B cell (primary cell): ENCODE measurements around the gene ARIH2. TPM values are rescaled to one million over a fixed set of nuclear protein-coding genes. Genes with fewer than 3 reads are reported as not detected.

Source experiments
- ATAC-seq: fragments of 200-7000 bp; cut with Tn5 transposase; one replicate; pipeline ENCODE4 v1.10.0; 2021; ENCODE audit warnings: low read depth, mild to moderate bottlenecking, moderate number of reproducible peaks, moderate library complexity
- CTCF ChIA-PET: fragments of 350-600 bp; sonication (Branson Sonifier 250); formaldehyde crosslinking; loops from one replicate; lab custom pipeline; 2021; ENCODE audit warnings: antibody characterized with exemption, inconsistent platforms; lab: Charles Lee
- POLR2A ChIA-PET: fragments of 350-600 bp; sonication (Branson Sonifier 250); formaldehyde crosslinking; loops from one replicate; lab custom pipeline; 2021; ENCODE audit warnings: antibody characterized with exemption; lab: Charles Lee
- DNase-seq: peaks from one replicate; pipeline ENCODE4 v3.0.0; 2013
- H2AFZ ChIP-seq: 2 replicates; pipeline ENCODE4 v1.6.1; 2012; ENCODE audit warnings: mild to moderate bottlenecking, low read depth, low read length; ENCODE audit not compliant: insufficient read depth, poor library complexity, severe bottlenecking
- H3K27ac ChIP-seq, 2 donors: 1 replicate in 1 of 2; 2 replicates in 1 of 2; pipeline ENCODE4 v1.5.1; 2012 to 2013; ENCODE audit warnings: low read length in 2 of 2, mild to moderate bottlenecking in 2 of 2, moderate library complexity in 1 of 2
- H3K27me3 ChIP-seq, 4 experiments: fragments of 200-600 bp in 1 of 4; sonication (generic) in 1 of 4; replicated peaks in 1 of 4; 1 replicate in 2 of 4; 2 replicates in 2 of 4; pipeline versions ENCODE4 v1.6.1 to v1.7.0; 2013 to 2016; ENCODE audit warnings: low read length in 3 of 4, mild to moderate bottlenecking in 2 of 4, mixed read lengths in 1 of 4, moderate library complexity in 1 of 4; ENCODE audit not compliant: insufficient read depth in 4 of 4, control insufficient read depth in 3 of 4; ENCODE audit errors: control extremely low read depth in 1 of 4
- H3K36me3 ChIP-seq, 2 experiments: replicated peaks in 1 of 2; 1 replicate in 1 of 2; 2 replicates in 1 of 2; pipeline versions ENCODE4 v1.6.1 to v1.7.1; 2013; ENCODE audit warnings: low read length in 1 of 2; ENCODE audit not compliant: insufficient read depth in 2 of 2, control insufficient read depth in 1 of 2; ENCODE audit errors: control extremely low read depth in 1 of 2, extremely low read depth in 1 of 2
- H3K4me1 ChIP-seq, 2 donors: fragments of 200-600 bp in 1 of 2; sonication (generic) in 1 of 2; 1 replicate in 1 of 2; 2 replicates in 1 of 2; pipeline versions ENCODE4 v1.5.1 to v1.6.1; 2013 to 2017; ENCODE audit warnings: low read length in 2 of 2; ENCODE audit not compliant: control insufficient read depth in 2 of 2, insufficient read depth in 2 of 2
- H3K4me2 ChIP-seq: replicated peaks from 2 replicates; pipeline ENCODE3; 2012; ENCODE audit warnings: mild to moderate bottlenecking, low read depth, low read length; ENCODE audit not compliant: poor library complexity, severe bottlenecking
- H3K4me3 ChIP-seq, 5 experiments: fragments of 200-600 bp in 1 of 5; sonication (generic) in 1 of 5; 1 replicate in 3 of 5; 2 replicates in 2 of 5; pipeline versions ENCODE4 v1.5.1 to v1.7.0; 2011 to 2016; ENCODE audit warnings: low read length in 4 of 5, mild to moderate bottlenecking in 4 of 5, low read depth in 2 of 5, control low read depth in 1 of 5, moderate library complexity in 1 of 5; ENCODE audit not compliant: insufficient read depth in 1 of 5; ENCODE audit errors: control extremely low read depth in 1 of 5, extremely low read depth in 1 of 5
- H3K79me2 ChIP-seq: fragments of 200-600 bp; sonication (generic); one replicate; pipeline ENCODE4 v1.6.0; 2016; ENCODE audit warnings: low read length; ENCODE audit not compliant: control insufficient read depth, insufficient read depth
- H3K9ac ChIP-seq: fragments of 200-600 bp; sonication (generic); 2 replicates; pipeline ENCODE4 v1.6.1; 2017; ENCODE audit warnings: mild to moderate bottlenecking, low read length, moderate library complexity
- H3K9me3 ChIP-seq, 3 donors: one replicate each; pipeline versions ENCODE4 v1.6.1 to v1.7.1; 2013; ENCODE audit warnings: low read length in 2 of 3; ENCODE audit not compliant: control insufficient read depth in 2 of 3, insufficient read depth in 1 of 3; ENCODE audit errors: control extremely low read depth in 1 of 3
- H4K20me1 ChIP-seq: 2 replicates; pipeline ENCODE4 v1.6.0; 2012; ENCODE audit warnings: mild to moderate bottlenecking, low read length; ENCODE audit not compliant: insufficient read depth, control insufficient read depth, poor library complexity, severe bottlenecking
- H3K27ac Mint-ChIP-seq: one replicate; pipeline ENCODE4 v1.8.0; 2021; ENCODE audit warnings: mixed read lengths
- H3K27me3 Mint-ChIP-seq: one replicate; pipeline ENCODE4 v1.8.0; 2021; ENCODE audit warnings: mixed read lengths
- H3K4me1 Mint-ChIP-seq: one replicate; pipeline ENCODE4 v1.8.0; 2021; ENCODE audit warnings: mixed read lengths
- H3K4me3 Mint-ChIP-seq: one replicate; pipeline ENCODE4 v1.8.0; 2021; ENCODE audit warnings: mixed read lengths
- H3K9me3 Mint-ChIP-seq: one replicate; pipeline ENCODE4 v1.8.0; 2022; ENCODE audit warnings: mixed read lengths; ENCODE audit not compliant: insufficient read depth
- EZH2 ChIP-seq: IDR thresholded peaks from 2 replicates; pipeline ENCODE4 v1.6.1; 2012; ENCODE audit warnings: borderline replicate concordance, low read depth, mild to moderate bottlenecking, moderate library complexity, low read length; ENCODE audit not compliant: insufficient read depth, poor library complexity, severe bottlenecking
- WGBS: methylation state at CpG from one replicate; pipeline ENCODE4 v1.1.5; 2013; ENCODE audit warnings: missing lambda C conversion rate; ENCODE audit not compliant: insufficient coverage; 5-methylcytosine and 5-hydroxymethylcytosine counted together
- intact Hi-C: fragments of 100-400 bp; cut with micrococcal nuclease; formaldehyde crosslinking; loops from one replicate; pipeline ENCODE4 v1.10.0; 2022
- polyA plus RNA-seq: library from polyadenylated mRNA; depleted of rRNA; stranded (reverse); fragments of >200 nt; gene quantifications from 2 replicates; pipeline ENCODE4 v1.2.3, GENCODE V29; 2012
- total RNA-seq, 2 donors: library from RNA; stranded (reverse); fragments of 120-200 nt in 1 of 2; gene quantifications; 1 replicate in 1 of 2; 2 replicates in 1 of 2; pipeline versions ENCODE4 v1.2.3 to v1.2.4, GENCODE V29; 2013 to 2022
- TF ChIP-seq, protein P1 (sequence below): fragments of 200-600 bp; IDR thresholded peaks from one replicate; pipeline ENCODE4 v1.8.0; 2022; ENCODE audit warnings: antibody characterized with exemption, mild to moderate bottlenecking

Gene ARIH2
- total and polyA plus RNA-seq, 2 donors (not counting 1 experiment from before 2014, with no cell fraction given): 114 to 148 TPM

DNA sequence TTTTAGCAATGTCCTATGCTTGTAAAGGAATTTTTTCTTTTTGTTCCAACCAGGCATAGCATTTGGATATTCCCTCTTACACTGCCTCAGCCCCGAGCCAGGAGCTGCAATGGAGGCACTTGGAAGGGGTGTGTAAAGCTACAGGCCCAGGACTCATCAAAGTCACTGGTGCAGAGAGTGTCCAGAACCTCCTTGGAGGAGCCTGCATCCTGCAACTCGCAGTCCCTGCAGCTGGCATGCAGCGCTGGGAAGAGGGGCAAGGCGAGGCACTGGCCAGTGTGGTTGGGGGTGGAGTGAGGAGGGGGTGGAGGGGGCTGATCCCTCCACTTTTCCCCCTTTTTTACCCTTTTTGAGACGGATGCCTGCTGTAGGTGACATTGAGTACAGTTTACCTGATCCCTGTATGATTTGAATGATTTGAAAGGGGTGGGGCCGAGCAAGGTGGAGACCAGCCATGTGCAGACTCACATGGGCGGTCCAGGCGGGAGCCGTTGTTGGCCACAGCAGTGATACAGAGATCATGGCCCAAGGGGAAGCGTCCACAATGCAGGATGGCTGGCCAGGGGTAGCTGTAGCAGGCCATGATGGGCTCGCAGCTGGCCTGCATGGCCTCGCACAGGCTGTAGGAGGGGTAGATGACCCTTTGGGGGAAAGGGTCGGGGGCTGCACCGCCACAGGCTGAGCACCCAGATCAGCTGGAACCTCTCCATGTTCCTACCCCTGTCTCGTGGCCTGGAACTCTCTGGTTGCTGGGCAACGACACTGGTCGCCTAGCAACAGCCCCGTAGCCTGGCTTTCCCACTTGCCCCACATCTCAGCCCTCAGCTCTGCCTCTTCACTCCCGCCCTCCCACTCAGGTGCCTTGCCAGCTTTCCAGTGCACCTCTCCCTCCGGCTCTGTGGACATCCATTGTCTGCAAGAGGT, 79.3 kb downstream of the ARIH2 start:
- no peak overlapping the region for H3K4me3 ChIP-seq
- H3K27ac Mint-ChIP-seq: no peak overlapping the region
- intact Hi-C loops: no loop called here
- POLR2A ChIA-PET: interaction anchor here (0.6 kb wide), 1 partner anchor 92 kb away, joined by 5 read pairs; no protein-coding TSS in a partner anchor
- no peaks in the 10 kb centered on the region for H3K4me1 ChIP-seq
- H3K9me3 ChIP-seq: no peaks in the 10 kb centered on the region
- WGBS: 95% methylated on average over 16 of the region's 20 CpGs
- ATAC-seq (no peak), DNase-seq (no peak)
- no peaks in the 10 kb centered on the region for H3K79me2 ChIP-seq
- peaks cover 0 to 8% of the 10 kb centered on the region in 2 experiments for H3K36me3 ChIP-seq
- H3K4me2 ChIP-seq: no peak overlapping the region
- no peak for TF ChIP-seq EZH2
- TF ChIP-seq, protein P1, sequence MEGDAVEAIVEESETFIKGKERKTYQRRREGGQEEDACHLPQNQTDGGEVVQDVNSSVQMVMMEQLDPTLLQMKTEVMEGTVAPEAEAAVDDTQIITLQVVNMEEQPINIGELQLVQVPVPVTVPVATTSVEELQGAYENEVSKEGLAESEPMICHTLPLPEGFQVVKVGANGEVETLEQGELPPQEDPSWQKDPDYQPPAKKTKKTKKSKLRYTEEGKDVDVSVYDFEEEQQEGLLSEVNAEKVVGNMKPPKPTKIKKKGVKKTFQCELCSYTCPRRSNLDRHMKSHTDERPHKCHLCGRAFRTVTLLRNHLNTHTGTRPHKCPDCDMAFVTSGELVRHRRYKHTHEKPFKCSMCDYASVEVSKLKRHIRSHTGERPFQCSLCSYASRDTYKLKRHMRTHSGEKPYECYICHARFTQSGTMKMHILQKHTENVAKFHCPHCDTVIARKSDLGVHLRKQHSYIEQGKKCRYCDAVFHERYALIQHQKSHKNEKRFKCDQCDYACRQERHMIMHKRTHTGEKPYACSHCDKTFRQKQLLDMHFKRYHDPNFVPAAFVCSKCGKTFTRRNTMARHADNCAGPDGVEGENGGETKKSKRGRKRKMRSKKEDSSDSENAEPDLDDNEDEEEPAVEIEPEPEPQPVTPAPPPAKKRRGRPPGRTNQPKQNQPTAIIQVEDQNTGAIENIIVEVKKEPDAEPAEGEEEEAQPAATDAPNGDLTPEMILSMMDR: no peak
- no peak overlapping the region for H3K27ac ChIP-seq
- H3K27me3 ChIP-seq: no peaks in the 10 kb centered on the region
- no peak overlapping the region for H3K9ac ChIP-seq
- CTCF ChIA-PET: interaction anchor here (1.1 kb wide), 1 partner anchor 24 kb away, joined by 3 read pairs; the partner anchor contains the start of gene NDUFAF3
- H2AFZ ChIP-seq: no peak overlapping the region
- H3K9me3 Mint-ChIP-seq: no peaks in the 10 kb centered on the region
- H3K27me3 Mint-ChIP-seq: no peaks in the 10 kb centered on the region
- H4K20me1 ChIP-seq: no peaks in the 10 kb centered on the region
- H3K4me1 Mint-ChIP-seq: peaks cover 2% of the 10 kb centered on the region
- no peak overlapping the region for H3K4me3 Mint-ChIP-seq
